Midbrain (tissue), 1 donor: Measurements from ENCODE around the gene C1QTNF1.

Experiments
- DNase-seq: peaks from one replicate; lab custom pipeline; 2025; lab: John Stamatoyannopoulos, UW

C1QTNF1 gene

GRCh38 chr17:79092567-79092966, 68.6 kb downstream of the C1QTNF1 start:
- no peak for DNase-seq

- DNase-seq, result no peak
Observed at GRCh38 chr17:79093270-79093669, 69.3 kb downstream of the C1QTNF1 start.

- no peak for DNase-seq
Observed at GRCh38 chr17:79094261-79094660, 70.3 kb downstream of the C1QTNF1 start.

DNA sequence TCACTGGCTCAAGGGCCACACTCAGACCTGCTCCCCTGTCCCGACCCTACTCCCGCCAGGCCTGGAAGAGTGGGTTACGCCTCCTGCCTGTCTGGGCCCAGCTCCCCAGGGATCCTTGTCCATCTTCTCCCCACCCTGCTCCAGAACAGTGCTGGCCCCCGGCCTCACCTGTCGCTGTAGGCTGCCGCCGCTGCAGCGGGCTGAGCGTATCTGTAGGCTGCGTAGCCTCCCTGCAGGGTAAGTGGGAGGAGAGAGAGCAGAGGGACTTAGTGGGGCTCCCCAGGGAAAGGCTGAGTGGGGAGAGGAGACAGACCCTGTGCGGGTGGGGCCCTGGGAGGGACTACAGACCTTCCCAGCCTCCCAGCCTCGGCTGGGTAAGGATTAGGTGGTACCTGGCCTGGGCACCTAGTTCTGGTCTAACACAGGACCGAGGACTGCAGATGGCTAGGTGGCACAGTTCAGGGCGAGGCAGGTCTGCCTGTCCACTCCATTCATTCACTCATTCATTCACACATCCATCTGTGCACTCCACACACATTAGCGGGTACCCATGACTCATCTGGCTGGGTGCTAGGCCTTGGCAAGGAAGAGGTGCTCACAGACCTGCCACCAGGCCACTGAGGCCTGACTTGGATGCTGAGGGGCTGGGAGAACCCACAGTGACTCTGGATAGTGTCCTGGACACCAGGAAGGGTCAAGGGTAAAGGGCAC, 71.5 kb downstream of the C1QTNF1 start:
- no peak for DNase-seq

- DNase-seq, result no peak
Observed at GRCh38 chr17:79096477-79096876, 72.5 kb downstream of the C1QTNF1 start.

DNA sequence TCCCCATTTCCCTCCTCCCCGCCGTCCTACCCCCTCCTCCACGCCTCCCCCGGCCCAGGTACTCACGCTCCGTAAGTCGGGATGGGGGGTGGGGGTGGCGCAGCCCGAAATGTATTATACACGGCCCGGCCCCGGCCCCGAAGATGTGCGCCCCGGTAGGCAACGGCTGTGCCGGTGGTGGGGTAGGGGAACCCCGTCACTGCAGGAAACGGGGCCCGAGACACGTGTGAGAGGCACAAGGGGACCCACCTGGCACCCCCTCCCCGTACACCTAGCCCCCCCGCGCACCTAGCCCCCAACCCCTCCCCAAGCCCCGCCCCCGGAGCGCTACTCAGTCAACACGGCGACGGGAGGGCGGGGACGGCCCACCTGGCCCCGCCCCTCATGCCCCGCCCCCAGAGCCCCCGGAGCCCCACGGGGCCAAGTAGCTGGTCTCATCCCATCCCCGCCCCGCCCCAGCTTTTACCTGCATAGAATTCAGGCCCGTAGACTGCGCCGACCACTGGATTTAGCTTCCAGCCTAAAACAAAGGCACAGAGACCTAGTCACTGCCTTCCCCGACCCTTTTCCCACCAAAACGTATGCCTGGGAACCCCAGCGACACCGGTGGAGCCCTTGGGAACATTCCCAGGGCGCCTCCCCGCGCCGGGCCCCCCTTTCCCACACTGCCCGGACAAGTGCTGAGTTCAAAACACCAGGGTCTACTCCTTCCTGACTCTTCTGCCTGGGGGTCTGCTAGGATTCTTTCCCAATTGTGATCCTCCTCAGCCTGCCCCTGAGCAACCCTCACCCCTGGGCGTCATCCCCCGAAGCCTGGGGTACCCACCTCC, 73.5 kb downstream of the C1QTNF1 start:
- DNase-seq, result no peak

DNA sequence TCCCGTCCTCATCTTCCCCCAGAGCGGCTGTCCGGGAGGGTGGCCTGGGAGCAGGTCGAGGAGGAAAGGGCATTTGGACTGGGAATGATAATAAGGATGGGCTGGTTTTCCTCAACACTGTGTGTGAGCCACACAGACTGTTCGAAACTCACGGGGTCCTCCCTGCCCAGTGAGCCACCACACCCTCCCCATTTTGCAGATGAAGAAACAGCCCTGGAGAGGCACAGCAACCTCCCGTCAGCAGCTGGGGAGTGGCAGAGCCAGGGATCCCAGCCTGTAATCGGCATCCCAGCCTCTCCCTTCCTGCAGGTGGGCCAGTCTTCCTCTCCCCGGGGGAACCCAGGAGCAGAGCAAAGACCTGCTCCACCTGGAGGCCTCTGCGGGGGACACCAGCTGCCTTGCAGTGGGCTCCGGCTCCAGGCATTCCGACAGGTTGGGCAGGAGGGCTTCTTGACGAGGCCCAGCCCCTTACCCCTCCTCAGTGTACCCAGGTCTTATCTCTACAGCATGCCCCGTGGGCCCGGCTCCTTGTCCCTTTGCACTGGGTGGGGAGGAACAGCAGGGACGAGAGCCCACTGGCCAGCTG, 74.4 kb downstream of the C1QTNF1 start:
- DNase-seq, result no peak
